Measurements from ENCODE around the gene C1QTNF8.

- TF ChIP-seq EP300 (IDR thresholded peaks at IDR 0.05; ENCODE audit: borderline replicate concordance) (no peak), MAX (IDR thresholded peaks at IDR 0.05) (no peak), YY1 (IDR thresholded peaks at IDR 0.05; ENCODE audit: low read depth) (no peak), CREB1 (IDR thresholded peaks at IDR 0.05; ENCODE audit: low read depth) (no peak), ZBTB7A (IDR thresholded peaks at IDR 0.05; ENCODE audit: low read depth) (no peak), EGR1 (IDR thresholded peaks at IDR 0.05) (no peak), NFIC (IDR thresholded peaks at IDR 0.05) (no peak)
Observed at GRCh38 chr16:1071561-1072225, 24.4 kb downstream of the C1QTNF8 start.

All from Ishikawa (cell line).